ENCODE measurements around the gene RDM1. TPM values are rescaled to one million over a fixed set of nuclear protein-coding genes. Genes with fewer than 3 reads are reported as not detected.

The RDM1 gene
- total RNA-seq, 1 experiment from 2014 or later: 11.7 TPM

- H3K79me2 ChIP-seq (ENCODE audit: insufficient read depth, low read length): no peaks in the 10 kb centered on the region
These were observed 40.5 kb downstream of the RDM1 start for GRCh38 chr17:35889818-35890773.

More at GRCh38 chr17:35889818-35890773, 40.5 kb downstream of the RDM1 start:
- no peak for ATAC-seq
- Histone ChIP-seq H3K36me3 (ENCODE audit: control insufficient read depth in 1 of 2, insufficient read depth in 2 of 2, low read length in 2 of 2) (no peaks in the 10 kb centered on the region), H3K9ac (ENCODE audit: low read length) (no peak overlapping the region), H3K4me3 (replicated peaks in 1 of 2; ENCODE audit: low read depth in 1 of 2, low read length in 2 of 2) (no peak overlapping the region), H3K4me1 (ENCODE audit: control insufficient read depth in 1 of 2, insufficient read depth in 2 of 2, low read length in 2 of 2) (no peaks in the 10 kb centered on the region), H3K9me2 (ENCODE audit: insufficient read depth) (no peaks in the 10 kb centered on the region), H3K27ac (ENCODE audit: low read depth, low read length) (no peak overlapping the region), H3K4me2 (ENCODE audit: low read length) (no peak overlapping the region), H3K9me3 (ENCODE audit: control insufficient read depth in 1 of 2, insufficient read depth in 1 of 2, low read depth in 1 of 2, low read length in 2 of 2) (no peaks in the 10 kb centered on the region), H4K20me1 (ENCODE audit: insufficient read depth) (no peaks in the 10 kb centered on the region), H2AFZ (ENCODE audit: low read depth, low read length, poor library complexity, severe bottlenecking) (no peak overlapping the region), H3K27me3 (ENCODE audit: insufficient read depth, low read length) (no peaks in the 10 kb centered on the region)
- no peak for TF ChIP-seq EZH2 (IDR thresholded peaks at IDR 0.05)
- no peak for TF ChIP-seq ZNF274 (IDR thresholded peaks at IDR 0.05; ENCODE audit: low read depth, low read length)
- no peak for TF ChIP-seq ATF3 (IDR thresholded peaks at IDR 0.05)
- no peak for TF ChIP-seq ZBTB33 (IDR thresholded peaks at IDR 0.05; ENCODE audit: extremely low read depth, insufficient replicate concordance, low read length)
- no peak for TF ChIP-seq ELF1 (IDR thresholded peaks at IDR 0.05; ENCODE audit: borderline replicate concordance, low read depth)
- no peak for TF ChIP-seq POLR2AphosphoS5 (IDR thresholded peaks at IDR 0.05; ENCODE audit: low read depth, low read length)
- no peak for TF ChIP-seq JUND (IDR thresholded peaks at IDR 0.05)
- TF ChIP-seq EZH2phosphoT487 (IDR thresholded peaks at IDR 0.05; ENCODE audit: borderline replicate concordance): no peak
- no peak for TF ChIP-seq CBX3 (IDR thresholded peaks at IDR 0.05; ENCODE audit: low read depth)
- no peak for TF ChIP-seq POLR2A (IDR thresholded peaks at IDR 0.05; ENCODE audit: borderline replicate concordance, extremely low read depth, insufficient read depth, insufficient read length)
- TF ChIP-seq SRF (IDR thresholded peaks at IDR 0.05; ENCODE audit: low read depth): no peak
- TF ChIP-seq SIN3A (IDR thresholded peaks at IDR 0.05; ENCODE audit: low read depth): no peak
- no peak for TF ChIP-seq RAD21 (IDR thresholded peaks at IDR 0.05; ENCODE audit: low read depth)
- no peak for TF ChIP-seq CTCF (IDR thresholded peaks at IDR 0.05 in 2 of 3, conservative IDR thresholded peaks at IDR 0.05 in 1 of 3; ENCODE audit: borderline replicate concordance in 1 of 3, insufficient read depth in 1 of 3, low read depth in 2 of 3, low read length in 2 of 3)
- TF ChIP-seq TCF7L2 (IDR thresholded peaks at IDR 0.05; ENCODE audit: borderline replicate concordance, extremely low read depth, insufficient read depth, insufficient read length): no peak
- TF ChIP-seq CEBPB (IDR thresholded peaks at IDR 0.05; ENCODE audit: low read depth): no peak
- TF ChIP-seq FOSL1 (IDR thresholded peaks at IDR 0.05; ENCODE audit: low read depth): no peak
- TF ChIP-seq MAX (IDR thresholded peaks at IDR 0.05): no peak
- no peak for TF ChIP-seq EGR1 (IDR thresholded peaks at IDR 0.05; ENCODE audit: low read depth)
- no peak for TF ChIP-seq SP1 (IDR thresholded peaks at IDR 0.05; ENCODE audit: low read depth)
- intact Hi-C loops (cut with micrococcal nuclease): no loop called here
- ChIA-PET CTCF (no interaction called here), POLR2A (no interaction called here), RAD21 (ENCODE audit: low non-redundant PET in 1 of 2, low total read pairs in 2 of 2, uncharacterized antibody in 2 of 2, unreplicated experiment in 2 of 2) (interaction anchor here in 1 of 2 experiments (0.7 kb wide), 1 partner anchor 115 kb away, joined by 5 read pairs; no protein-coding TSS in a partner anchor)
- no peak for DNase-seq (ENCODE audit: low read depth, low spot score)
- BruUV-seq (replicated peaks): no TSS peak
